T-helper 1 cell treated with Interleukin-12 subunit alpha and Interleukin-12 subunit beta and Interleukin-4 antibody, amounts not matched to agents 30 μg/mL and 1 μg/mL, for 36 hours (primary cell): Measurements from ENCODE around the gene HAT1.

Source experiments
- H3K27ac Mint-ChIP-seq: one replicate; pipeline ENCODE4 v1.8.0; 2021; ENCODE audit warnings: mild to moderate bottlenecking, mixed read lengths
- H3K27me3 Mint-ChIP-seq: one replicate; pipeline ENCODE4 v1.8.0; 2021; ENCODE audit warnings: low read depth, mixed read lengths
- H3K36me3 Mint-ChIP-seq: one replicate; pipeline ENCODE4 v1.8.0; 2021; ENCODE audit warnings: low read depth, mixed read lengths
- H3K4me1 Mint-ChIP-seq: one replicate; pipeline ENCODE4 v1.8.0; 2021; ENCODE audit warnings: low read depth, mixed read lengths
- H3K4me3 Mint-ChIP-seq: one replicate; pipeline ENCODE4 v1.8.0; 2021; ENCODE audit warnings: mild to moderate bottlenecking, moderate library complexity, mixed read lengths
- H3K9me3 Mint-ChIP-seq: one replicate; pipeline ENCODE4 v1.8.0; 2021; ENCODE audit warnings: mixed read lengths

Gene HAT1

DNA sequence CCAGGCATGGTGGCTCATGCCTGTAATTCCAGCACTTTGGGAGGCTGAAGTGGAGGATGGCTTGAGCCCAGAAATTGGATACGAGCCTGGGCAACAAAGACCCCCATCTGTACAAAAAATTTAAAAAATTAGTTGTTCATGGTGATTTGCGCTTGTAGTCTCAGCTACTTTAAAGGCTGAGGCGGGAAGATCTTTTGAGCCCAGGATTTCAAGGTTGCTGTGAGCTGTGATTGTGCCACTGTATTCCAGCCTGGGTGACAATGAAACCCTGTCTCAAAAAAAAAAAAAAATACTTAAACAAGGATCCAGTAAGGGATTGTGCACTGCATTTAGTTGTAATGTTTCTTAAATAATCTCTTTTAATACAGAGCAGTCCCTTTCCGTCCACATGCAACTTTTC lies 21.6 kb downstream of the HAT1 start:
- H3K36me3 Mint-ChIP-seq, result peaks cover 2% of the 10 kb centered on the region
- no peak overlapping the region for H3K4me3 Mint-ChIP-seq
- H3K4me1 Mint-ChIP-seq, result peaks cover 1% of the 10 kb centered on the region
- no peak overlapping the region for H3K27ac Mint-ChIP-seq
- no peaks in the 10 kb centered on the region for H3K27me3 Mint-ChIP-seq
- H3K9me3 Mint-ChIP-seq, result no peaks in the 10 kb centered on the region

GRCh38 chr2:171952276-171952675 lies 30.0 kb downstream of the HAT1 start:
- peaks cover 19% of the 10 kb centered on the region for H3K36me3 Mint-ChIP-seq
- no peak overlapping the region for H3K27ac Mint-ChIP-seq
- H3K4me3 Mint-ChIP-seq, result no peak overlapping the region
- H3K4me1 Mint-ChIP-seq, result peaks cover 13% of the 10 kb centered on the region
- no peaks in the 10 kb centered on the region for H3K9me3 Mint-ChIP-seq
- H3K27me3 Mint-ChIP-seq, result no peaks in the 10 kb centered on the region

DNA sequence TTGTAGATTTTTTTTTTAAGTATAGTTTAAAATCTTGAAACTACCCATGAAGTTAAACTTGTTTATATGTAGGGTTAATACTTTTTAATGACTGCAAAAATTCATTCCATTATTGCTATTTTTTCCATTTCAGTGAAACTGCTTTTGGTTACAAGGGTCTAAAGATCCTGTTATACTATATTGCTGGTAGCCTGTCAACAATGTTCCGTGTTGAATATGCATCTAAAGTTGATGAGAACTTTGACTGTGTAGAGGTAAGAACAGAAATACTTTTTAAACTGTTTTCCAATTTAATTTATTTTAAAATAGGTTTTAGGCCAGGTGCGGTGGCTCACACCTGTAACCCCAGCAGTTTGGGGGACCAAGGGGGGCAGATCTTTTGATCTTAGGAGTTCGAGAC lies 30.5 kb downstream of the HAT1 start:
- Mint-ChIP-seq H3K4me3 (no peak overlapping the region), H3K36me3 (peaks cover 20% of the 10 kb centered on the region), H3K27me3 (no peaks in the 10 kb centered on the region), H3K9me3 (no peaks in the 10 kb centered on the region), H3K27ac (no peak overlapping the region), H3K4me1 (peaks cover 15% of the 10 kb centered on the region)

DNA sequence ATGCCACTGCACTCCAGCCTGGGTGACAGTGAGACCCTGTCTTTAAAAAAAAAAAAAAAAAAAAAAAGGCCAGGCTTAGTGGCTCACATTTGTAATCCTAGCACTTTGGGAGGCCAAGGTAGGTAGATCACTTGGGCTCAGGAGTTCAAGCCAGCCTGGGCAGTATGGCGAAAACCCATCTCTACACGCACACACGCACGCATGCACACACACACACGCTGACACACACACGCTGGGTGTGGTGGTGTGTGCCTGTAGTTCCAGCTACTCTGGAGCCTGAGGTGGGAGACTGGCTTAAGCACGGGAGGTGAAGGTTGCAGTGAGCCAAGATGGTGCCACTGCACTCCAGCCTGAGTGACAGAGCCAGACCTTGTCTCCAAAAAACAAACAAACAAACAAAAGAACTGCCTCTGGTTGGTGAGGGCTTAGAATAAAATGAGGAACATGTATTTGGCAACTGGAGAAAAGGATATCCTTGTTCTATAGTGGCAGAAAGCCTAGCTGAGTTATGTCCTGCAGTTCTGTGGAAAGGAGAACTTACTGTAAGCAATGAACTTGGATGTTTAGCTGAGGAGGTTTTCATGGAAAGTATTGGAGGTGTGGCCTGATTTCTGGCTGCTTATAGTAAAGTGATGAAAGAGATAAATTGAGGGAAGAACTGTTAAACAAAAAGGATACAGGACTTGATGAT lies 34.0 kb downstream of the HAT1 start:
- H3K4me3 Mint-ChIP-seq, result no peak overlapping the region

GRCh38 chr2:171957061-171957460 lies 34.8 kb downstream of the HAT1 start:
- H3K9me3 Mint-ChIP-seq, result no peaks in the 10 kb centered on the region
- H3K27ac Mint-ChIP-seq, result no peak overlapping the region
- H3K4me1 Mint-ChIP-seq, result peaks cover 22% of the 10 kb centered on the region
- H3K4me3 Mint-ChIP-seq, result no peak overlapping the region
- H3K36me3 Mint-ChIP-seq, result peaks cover 27% of the 10 kb centered on the region
- H3K27me3 Mint-ChIP-seq, result no peaks in the 10 kb centered on the region

More for the DNA sequence above, 34.0 kb downstream of the HAT1 start:
- Mint-ChIP-seq H3K36me3 (peaks cover 27% of the 10 kb centered on the region), H3K27me3 (no peaks in the 10 kb centered on the region), H3K9me3 (no peaks in the 10 kb centered on the region), H3K27ac (no peak overlapping the region), H3K4me1 (peaks cover 22% of the 10 kb centered on the region)

DNA sequence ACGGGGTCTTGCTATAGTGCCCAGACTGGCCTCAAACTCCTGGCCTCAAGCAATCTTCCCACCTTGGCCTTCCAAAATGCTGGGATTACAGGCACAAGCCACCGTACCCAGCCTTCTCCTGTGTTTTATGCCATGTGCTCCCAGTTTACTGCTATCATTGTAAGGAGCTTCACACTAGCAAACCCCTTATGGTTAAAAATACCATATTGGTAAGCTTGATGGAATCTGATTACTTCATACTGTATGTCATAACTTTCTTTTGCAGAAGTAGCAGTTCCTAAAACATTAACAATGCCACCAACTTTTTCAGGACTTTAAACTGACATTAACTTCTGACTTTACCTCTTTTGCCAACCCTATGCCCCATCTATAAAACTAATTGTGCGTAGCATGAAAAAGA lies 36.2 kb downstream of the HAT1 start:
- no peak overlapping the region for H3K4me3 Mint-ChIP-seq

DNA sequence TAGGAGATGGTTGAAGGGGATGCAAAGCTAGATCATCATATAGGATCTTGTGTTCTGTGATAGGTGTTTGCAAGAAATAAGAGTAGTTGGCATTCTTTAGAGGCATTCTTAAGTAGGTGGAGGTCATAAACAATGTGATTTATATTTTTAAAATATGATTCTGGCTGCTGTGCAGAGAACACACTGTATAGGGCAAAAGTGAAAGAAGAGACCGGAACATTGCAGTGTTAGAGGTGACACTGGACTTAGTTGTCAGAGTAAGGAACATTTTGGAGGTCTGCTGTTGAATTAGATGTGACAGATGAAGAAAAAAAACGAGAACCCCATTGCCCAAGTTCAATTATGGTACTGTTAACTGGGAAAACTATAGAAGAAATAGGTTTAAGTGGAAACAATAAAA lies 37.7 kb downstream of the HAT1 start:
- H3K27me3 Mint-ChIP-seq, result no peaks in the 10 kb centered on the region
- peaks cover 23% of the 10 kb centered on the region for H3K4me1 Mint-ChIP-seq
- no peaks in the 10 kb centered on the region for H3K9me3 Mint-ChIP-seq
- H3K4me3 Mint-ChIP-seq, result no peak overlapping the region
- no peak overlapping the region for H3K27ac Mint-ChIP-seq
- H3K36me3 Mint-ChIP-seq, result peaks cover 22% of the 10 kb centered on the region

More for the DNA sequence above, 36.2 kb downstream of the HAT1 start:
- Mint-ChIP-seq H3K4me1 (peaks cover 26% of the 10 kb centered on the region), H3K27me3 (no peaks in the 10 kb centered on the region), H3K36me3 (peaks cover 29% of the 10 kb centered on the region), H3K9me3 (no peaks in the 10 kb centered on the region), H3K27ac (no peak overlapping the region)

GRCh38 chr2:171960570-171960969 lies 38.3 kb downstream of the HAT1 start:
- Mint-ChIP-seq H3K9me3 (no peaks in the 10 kb centered on the region), H3K4me1 (peaks cover 21% of the 10 kb centered on the region), H3K36me3 (peaks cover 19% of the 10 kb centered on the region), H3K4me3 (no peak overlapping the region), H3K27ac (no peak overlapping the region), H3K27me3 (no peaks in the 10 kb centered on the region)

DNA sequence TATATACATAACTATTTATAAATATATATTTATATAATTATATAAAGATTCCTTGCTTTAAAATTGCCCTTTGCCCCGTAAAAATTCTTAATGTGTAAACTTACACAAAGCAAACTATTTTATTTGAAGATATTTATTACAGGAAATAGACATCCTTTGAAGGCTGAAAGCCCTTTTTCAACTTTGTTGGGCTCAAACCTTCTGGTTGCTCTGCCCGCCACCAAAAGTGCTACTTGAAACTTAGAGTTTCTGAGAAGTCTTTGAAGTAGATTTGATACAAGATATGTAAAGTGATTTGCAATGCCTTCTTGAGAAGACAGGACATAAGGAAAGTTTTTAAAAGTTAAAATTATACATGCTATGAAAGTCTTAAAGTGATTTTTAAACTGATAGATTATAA lies 40.9 kb downstream of the HAT1 start:
- Mint-ChIP-seq H3K27ac (no peak overlapping the region), H3K4me3 (no peak overlapping the region), H3K36me3 (peaks cover 19% of the 10 kb centered on the region), H3K4me1 (peaks cover 13% of the 10 kb centered on the region), H3K9me3 (no peaks in the 10 kb centered on the region), H3K27me3 (no peaks in the 10 kb centered on the region)

GRCh38 chr2:171964308-171964707 lies 42.0 kb downstream of the HAT1 start:
- Mint-ChIP-seq H3K9me3 (no peaks in the 10 kb centered on the region), H3K4me3 (no peak overlapping the region), H3K27ac (no peak overlapping the region), H3K36me3 (peaks cover 16% of the 10 kb centered on the region), H3K27me3 (no peaks in the 10 kb centered on the region), H3K4me1 (peaks cover 13% of the 10 kb centered on the region)

- peaks cover 16% of the 10 kb centered on the region for H3K36me3 Mint-ChIP-seq
- H3K4me3 Mint-ChIP-seq, result no peak overlapping the region
- peaks cover 8% of the 10 kb centered on the region for H3K4me1 Mint-ChIP-seq
- H3K27me3 Mint-ChIP-seq, result no peaks in the 10 kb centered on the region
- H3K9me3 Mint-ChIP-seq, result no peaks in the 10 kb centered on the region
- H3K27ac Mint-ChIP-seq, result no peak overlapping the region
Measured at GRCh38 chr2:171965238-171965637, 43.0 kb downstream of the HAT1 start.

- no peaks in the 10 kb centered on the region for H3K27me3 Mint-ChIP-seq
- no peak overlapping the region for H3K27ac Mint-ChIP-seq
- H3K36me3 Mint-ChIP-seq, result peaks cover 16% of the 10 kb centered on the region
- H3K9me3 Mint-ChIP-seq, result no peaks in the 10 kb centered on the region
- H3K4me3 Mint-ChIP-seq, result no peak overlapping the region
- peaks cover 8% of the 10 kb centered on the region for H3K4me1 Mint-ChIP-seq
Measured at GRCh38 chr2:171965661-171966060, 43.4 kb downstream of the HAT1 start.

GRCh38 chr2:171966235-171966634 lies 44.0 kb downstream of the HAT1 start:
- Mint-ChIP-seq H3K4me3 (no peak overlapping the region), H3K4me1 (peaks cover 7% of the 10 kb centered on the region), H3K27ac (no peak overlapping the region), H3K9me3 (no peaks in the 10 kb centered on the region), H3K27me3 (no peaks in the 10 kb centered on the region), H3K36me3 (peaks cover 17% of the 10 kb centered on the region)

DNA sequence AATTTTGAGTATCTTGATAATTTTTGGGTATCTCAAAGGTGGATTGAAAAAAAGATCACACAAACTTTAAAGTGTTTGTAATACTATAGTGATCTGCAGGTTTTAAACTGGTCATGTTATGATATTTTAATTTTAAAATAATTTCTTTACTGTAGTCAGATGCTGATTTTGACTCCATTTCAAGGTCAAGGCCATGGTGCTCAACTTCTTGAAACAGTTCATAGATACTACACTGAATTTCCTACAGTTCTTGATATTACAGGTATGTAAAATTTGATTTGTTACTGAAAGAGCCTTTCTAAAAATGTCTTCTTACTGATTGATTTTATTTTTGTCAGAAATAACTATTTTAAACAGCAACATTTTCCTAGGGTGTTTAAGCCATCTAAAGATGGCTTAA lies 44.4 kb downstream of the HAT1 start:
- Mint-ChIP-seq H3K36me3 (peaks cover 19% of the 10 kb centered on the region), H3K27me3 (no peaks in the 10 kb centered on the region)

DNA sequence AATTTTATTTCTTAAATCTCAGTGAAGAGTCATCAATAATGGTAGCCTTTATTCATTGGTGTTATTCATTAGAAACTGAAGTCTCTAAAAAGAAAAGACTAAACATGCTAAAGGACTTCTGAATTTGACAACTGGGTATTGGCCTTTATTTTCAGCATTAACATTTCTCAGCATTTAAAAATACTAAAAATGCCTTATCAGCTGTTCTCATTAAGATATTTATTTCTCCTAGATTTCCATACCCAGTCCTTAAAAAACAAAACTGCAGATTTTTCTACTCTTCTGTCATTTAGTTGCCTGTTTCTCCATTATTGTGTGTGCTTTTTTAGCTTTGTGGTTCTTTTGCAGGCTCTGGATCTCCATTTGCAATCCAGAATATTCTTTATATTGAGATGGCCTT lies 46.2 kb downstream of the HAT1 start:
- Mint-ChIP-seq H3K27me3 (no peaks in the 10 kb centered on the region), H3K4me3 (no peak overlapping the region), H3K27ac (no peak overlapping the region), H3K4me1 (peaks cover 8% of the 10 kb centered on the region), H3K36me3 (peaks cover 22% of the 10 kb centered on the region), H3K9me3 (no peaks in the 10 kb centered on the region)

More for the DNA sequence above, 44.4 kb downstream of the HAT1 start:
- H3K9me3 Mint-ChIP-seq, result no peaks in the 10 kb centered on the region
- no peak overlapping the region for H3K4me3 Mint-ChIP-seq
- H3K4me1 Mint-ChIP-seq, result peaks cover 6% of the 10 kb centered on the region
- H3K27ac Mint-ChIP-seq, result no peak overlapping the region
